Stimulated activated CD4-positive, alpha-beta T cell treated with anti-CD3 and anti-CD28 coated beads, Interleukin-15, amount 100 ng/mL, for 1 hour (primary cell): ENCODE results near the gene SCGN.

Experiments used
- DNase-seq, 2 donors: peaks; one replicate each; pipeline ENCODE4 v3.0.0-alpha.2; 2020; ENCODE audit warnings: low read depth in 1 of 2, low spot score in 1 of 2

Gene SCGN

DNA sequence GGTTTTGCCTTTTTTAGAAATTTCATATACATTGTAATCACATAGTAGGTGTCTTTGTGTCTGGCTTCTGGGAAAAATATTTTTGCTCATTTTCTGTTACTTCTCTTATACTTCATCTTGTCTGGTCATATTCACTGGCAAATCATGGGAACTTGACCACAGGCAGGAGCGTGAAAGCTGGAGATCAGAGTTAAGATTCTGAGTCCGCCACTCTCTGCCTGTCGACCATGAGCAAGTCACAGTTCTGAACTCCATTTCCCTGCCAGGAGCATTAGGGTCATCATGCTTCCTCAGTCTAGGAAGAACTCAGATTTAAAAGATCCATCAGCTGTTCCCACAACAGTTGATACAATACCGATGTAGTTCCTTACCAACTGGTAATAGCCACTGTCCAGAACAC is 12.4 kb upstream of the SCGN start:
- no peak for DNase-seq

DNA sequence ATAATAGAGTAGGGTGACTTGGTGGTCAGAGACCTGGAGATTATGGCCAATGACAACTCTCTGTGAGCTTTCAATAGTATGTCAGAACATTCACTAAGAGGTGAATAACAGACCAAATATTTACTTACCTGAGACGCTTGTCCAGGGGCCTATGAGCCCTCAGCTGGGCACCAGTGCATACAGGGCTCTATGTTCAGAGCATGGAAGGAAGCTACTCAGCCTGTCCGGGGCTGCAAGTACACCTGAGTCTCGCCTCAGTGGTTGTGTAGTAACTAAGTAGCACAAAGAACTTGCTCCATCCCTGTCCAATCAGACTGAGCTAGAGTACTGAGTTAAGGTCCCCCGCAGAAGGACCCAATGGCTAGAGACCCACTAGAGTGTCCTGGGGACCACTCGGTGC is 11.6 kb upstream of the SCGN start:
- no peak for DNase-seq

DNA sequence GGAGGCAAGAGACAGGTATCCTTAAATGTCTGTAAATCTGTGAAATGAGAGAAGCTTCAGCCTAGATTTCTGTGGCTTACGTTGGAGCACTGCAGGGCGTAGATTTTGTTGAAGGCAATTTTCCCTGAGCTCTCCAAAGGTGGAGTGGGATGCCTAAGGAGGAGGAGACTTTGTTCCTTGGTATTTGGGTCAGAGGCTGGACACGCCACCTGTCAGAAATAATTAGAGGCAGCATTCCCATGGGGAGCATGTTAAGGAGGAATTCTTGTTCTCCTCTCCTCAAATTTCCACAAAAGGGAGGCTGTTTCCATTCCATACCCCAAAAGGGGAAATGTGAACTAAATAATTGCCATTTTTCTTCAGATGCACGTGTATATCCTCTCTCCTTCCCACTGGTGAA is 11.1 kb upstream of the SCGN start:
- DNase-seq, result no peak

DNA sequence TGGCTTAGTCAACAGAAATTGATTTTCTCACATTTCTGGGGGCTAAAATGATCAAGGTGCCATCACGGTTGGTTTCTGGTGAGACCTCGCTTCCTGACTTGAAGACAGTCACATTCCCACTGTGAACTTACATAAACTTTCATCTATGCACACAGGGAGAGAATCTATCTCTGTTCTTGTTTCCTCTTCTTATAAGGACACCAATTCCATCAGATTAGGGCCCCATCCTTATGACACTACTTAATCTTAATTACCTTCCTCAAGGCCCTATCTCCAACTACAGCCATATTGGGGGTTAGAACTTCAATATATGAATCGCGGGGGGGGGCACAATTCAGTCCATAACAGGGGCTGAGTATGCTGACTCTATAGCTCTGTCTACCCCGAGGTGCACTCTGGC is 10.6 kb upstream of the SCGN start:
- DNase-seq, result no peak

DNA sequence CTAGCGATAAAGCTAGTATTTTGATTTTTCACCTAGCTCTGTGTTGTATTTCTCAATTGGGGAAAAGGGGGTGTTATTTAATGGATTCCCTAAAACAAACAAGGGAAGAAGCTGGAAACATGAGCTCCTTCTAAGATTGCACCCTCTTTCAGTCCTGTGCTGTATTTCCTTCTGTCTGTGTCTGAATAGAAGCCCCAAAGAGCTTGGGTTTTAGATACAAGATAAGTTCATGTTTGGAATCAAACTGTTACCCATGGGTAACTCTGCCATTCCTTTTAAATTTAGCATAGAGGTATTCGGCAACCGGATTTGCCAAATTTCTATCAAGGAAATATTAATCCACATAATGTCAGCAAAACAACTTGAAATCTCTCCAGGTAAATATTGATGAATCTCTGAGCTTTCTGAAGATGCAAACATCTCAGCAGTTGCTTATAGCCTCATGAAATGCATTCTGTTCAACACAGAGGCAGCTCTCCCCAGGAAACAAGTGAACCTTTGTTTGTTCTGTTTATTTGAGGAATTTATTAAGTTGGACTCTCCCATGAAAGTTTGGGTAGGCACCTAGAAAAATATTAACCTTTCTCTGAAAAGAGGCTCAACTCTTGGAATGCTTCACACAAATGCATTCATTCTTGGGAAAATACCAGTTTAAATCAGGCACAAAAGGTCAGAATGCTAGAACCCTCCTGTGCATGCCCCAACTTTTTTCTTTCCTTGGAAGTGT is 9.9 kb upstream of the SCGN start:
- no peak for DNase-seq

DNA sequence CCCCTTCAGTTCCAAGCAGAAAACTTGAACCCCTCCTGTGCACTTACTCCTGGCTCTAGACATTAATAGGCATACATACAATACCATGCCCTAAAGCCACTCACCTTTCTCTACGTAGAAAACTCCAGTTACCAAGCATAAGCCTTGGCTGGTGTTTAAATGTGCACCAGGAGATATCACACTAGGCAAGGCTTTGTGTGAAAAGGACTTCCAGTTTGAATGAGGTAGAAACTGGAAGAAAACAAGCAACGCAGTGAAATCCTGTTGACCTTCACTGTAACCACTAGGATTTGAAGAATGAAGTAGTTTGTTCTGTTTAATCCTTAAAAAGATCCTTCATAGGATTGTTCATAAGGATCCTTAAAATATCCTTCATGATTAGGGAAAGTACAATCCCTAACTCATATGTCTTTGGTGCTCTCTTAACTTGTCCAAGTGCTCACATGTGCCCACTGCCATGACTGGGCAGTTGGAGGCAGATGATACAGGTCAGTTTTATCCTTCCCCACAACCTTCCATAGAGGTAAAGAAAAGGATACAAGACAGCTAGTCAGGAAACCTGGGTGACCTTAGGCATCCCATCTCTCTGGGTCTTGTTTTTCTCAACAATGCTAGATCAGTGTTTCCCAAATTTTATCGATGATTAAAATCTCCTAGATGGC is 9.2 kb upstream of the SCGN start:
- DNase-seq, result no peak

DNA sequence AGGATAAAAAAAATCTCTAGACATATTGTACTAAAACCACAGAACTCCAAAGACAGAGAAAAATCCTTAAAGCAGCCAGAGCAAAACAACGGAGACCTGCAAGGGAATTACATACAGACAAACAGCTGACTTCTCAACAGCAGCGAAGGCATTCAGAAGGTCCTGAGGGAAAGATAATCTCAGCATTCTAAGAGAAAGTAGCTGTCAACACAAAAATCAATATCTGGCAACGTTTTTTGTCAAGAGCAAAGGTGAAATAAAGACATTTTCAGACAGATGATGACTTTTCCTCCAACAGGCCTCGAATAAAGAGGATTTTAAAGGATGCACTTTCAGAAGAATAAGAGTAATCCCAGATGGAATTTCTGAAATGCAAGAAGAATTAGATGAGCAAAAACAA is 6.1 kb upstream of the SCGN start:
- no peak for DNase-seq

DNA sequence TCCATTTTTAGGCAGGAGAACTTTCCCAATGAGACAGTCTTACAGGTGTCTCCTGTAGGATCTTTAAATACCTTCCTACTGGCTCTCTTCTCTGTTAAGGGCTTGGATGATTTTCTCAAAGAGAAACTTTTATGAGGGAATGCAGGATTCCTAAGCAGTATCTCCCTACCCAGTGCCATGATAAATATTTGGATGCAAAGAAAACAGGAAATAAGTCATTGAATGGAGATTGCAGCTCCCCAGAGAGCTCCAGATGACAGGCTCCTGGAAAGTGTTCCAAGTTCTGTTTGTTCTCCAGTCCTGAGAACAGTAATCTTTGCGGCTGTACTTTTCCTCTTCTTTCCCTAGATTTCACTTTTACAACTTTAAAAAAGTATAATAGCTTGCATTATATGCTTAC is 2.4 kb upstream of the SCGN start:
- DNase-seq, result no peak

DNA sequence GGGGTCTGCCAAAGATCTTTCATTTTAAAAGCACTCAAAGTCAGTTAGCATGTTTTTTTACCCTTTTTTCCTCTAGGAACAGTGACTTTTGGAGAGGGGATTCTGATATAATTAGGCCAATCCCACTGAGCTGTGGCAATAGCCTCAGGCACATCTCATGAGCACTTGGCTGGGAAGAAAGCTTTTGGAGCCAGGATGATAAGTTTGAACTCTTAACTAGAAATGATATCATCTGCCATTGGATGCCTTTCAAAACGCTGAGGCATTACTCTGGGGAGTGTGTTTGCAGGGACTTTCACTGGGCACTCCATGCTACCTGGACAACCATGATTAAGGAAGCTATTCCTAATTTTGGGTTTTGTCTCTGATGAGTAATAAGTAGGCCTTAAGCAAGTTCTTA is 3.7 kb downstream of the SCGN start:
- no peak for DNase-seq

DNA sequence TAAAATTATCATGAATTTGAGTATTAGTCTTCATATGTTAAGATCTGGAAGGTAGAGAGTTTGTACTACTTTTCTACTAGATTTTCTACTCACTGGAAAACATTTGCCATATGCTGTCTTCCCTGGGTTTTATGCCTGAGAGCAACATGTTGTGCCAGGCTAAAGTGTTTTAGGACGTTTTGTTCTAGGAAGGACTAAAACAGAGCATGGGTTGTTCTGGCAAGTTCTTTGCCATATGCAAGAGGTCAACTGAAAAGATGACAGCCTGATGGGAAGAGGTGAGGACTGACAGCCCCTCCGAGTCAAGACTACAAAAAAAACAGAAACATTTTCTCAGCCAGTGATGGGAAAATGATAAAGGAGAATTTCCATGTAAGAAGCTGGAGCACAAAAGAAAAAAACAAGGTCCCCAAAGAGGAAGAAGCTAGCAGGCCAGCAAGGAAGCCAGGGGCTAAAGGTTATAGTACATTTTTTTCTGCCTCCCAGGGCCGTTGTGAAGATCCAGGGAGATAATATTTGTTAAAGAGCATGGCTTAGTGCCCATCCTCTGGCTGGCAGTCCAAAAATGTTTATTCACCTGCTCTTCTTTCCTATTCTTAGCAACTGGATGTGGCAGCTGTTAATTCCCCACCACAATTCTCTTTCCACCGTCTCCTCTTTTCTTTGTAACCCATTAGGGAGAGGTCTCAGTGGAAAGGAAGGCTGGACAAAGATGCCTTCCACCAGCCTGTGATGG is 7.8 kb downstream of the SCGN start:
- DNase-seq, result no peak

DNA sequence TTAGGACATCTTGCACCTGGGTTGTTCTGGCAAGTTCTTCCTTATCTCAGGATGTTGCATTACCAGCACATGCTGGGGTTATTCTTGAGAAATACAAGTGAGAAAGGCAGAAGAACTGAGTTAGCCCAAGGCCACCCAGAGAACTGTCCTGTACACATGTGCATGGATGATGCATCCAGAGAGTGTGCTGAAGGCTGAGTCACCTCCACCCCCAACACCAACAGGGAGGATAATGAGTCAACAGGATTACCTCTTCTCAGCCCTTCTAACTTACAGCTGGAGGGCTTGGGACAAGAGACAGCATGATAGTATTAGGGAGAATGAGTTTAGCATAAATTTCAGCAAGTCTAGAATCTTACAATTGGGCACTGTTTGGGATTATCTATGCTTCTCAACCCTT is 8.5 kb downstream of the SCGN start:
- no peak for DNase-seq

DNA sequence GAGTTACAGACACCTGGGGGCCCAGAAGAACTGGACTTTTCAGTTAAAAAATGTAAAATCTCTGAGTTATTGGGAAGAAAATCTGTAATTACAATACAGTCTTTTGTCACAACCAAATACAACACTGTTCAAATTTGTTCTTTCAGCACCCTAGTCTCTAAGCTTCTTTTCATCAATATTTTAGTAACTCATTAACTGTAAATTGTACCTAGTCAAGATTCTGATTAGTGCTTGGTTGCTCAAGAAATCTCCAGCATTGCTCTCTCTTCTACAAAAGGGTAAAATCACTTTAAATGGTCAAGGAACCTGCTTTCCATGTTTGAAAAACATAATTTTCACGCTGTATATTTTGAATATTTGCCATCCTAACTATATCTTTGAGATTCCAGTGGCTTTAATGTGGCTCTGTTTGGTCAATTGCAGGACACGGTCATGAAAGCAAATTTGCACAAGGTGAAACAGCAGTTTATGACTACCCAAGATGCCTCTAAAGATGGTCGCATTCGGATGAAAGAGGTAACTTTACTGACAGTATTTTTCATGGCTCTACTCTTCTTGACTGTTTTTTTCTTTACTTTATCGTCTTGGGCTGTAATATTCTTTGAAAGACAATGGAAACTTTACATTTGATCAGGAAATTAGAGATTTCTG is 9.2 kb downstream of the SCGN start:
- no peak for DNase-seq

DNA sequence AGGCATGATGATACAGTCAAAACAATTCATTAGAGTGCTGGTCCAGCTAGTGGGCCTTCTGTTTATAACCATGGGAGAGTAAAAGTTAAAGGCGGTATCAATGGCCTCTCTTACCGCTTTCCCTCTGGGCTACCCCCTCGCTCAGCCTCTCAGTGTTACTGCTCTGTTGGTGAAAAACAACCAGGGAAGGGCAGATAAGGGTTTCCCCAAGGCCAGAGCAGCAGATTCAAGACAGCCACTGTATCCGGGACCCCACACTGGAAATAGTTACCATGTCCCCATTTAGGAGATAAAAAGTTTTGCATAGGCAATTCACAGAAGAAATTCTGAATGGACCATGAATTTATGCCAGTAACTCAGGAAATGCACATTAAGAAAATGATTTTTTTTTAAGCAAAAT is 13.4 kb downstream of the SCGN start:
- DNase-seq, result no peak

DNA sequence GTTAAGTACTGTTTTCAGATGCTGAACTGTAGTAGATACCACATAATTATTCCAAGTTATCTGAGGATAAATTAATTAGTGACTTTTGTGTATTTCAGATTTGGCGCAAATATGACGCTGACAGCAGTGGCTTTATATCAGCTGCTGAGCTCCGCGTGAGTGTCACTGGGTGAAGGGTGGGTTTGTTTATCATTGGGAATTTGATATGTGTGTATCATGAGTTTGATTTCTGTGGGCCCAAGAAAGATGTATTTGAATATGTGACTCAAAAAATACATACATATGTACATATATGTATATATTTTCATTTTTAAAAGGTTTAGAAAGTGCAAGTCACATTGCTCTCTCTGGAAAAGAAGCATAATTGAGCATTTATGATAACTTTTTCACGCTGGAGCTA is 17.4 kb downstream of the SCGN start:
- no peak for DNase-seq

DNA sequence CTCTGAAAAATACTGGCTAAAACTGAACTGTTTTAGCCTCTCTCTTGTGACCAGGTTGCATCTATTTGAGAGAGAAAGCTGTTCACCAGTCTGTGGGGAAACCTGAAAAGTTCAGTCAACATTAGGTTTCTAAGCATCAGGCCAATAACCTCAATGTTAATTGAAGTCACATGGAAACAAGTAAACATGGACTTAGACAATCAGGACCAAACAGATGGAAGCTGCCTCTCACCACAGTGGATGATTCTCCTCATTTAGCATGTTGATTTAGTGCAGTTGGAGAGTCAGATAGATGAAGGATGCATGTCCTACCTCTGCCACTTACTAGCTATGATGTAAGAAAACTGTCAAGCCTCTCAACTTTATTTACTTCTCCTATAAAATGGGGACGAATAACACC is 18.2 kb downstream of the SCGN start:
- DNase-seq, result no peak

DNA sequence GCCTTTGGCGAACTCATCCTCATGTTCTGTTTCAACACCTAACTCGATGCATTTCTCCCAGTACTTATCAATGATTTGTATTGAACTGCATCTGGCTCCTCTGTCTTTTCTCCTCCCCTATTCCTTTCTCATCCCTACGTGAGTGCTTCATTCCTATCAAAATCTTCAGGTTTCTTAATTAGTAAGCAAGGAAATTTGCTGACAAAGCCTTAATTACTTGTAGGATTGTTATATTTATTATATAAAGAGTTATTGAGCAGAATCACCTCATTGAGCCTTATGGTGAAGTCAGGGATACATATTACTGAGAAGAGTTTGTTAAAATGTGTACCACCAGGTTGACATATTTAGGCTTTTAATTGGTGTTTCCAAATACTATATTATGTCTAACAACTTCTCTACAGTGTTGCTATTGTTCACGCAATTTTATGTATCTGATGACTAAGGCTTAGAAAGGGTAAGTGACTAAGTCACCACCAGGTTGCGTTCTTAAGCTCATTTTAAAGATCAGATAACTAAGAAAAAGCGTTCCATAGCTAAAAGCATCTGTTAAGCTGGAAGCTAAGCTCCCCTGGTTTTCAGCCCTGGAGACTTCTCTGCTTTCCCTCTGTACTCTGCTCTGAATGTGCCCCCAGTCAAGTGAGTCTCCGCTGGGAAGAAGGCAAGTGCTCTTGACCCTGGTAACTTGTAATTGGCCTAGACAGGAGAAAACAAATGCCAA is 18.9 kb downstream of the SCGN start:
- no peak for DNase-seq

DNA sequence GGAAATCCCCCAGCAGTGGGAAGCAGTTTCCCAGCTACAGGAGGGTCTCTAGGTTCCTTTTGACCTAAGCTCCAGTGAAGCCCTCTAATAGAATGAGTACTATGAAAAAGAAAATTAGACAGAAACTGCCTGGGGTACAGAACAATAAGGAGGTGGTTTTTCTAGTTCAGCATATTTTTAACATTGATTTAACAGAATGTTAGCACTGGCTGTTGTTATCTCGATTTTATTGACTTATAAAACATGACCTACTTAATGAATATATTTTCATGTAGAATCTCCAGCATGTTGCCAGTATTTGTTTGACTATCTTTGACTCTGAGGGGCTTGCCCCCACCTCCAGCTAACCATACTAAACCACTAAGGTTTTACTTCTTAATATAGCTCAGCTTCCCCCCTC is 19.6 kb downstream of the SCGN start:
- no peak for DNase-seq

DNA sequence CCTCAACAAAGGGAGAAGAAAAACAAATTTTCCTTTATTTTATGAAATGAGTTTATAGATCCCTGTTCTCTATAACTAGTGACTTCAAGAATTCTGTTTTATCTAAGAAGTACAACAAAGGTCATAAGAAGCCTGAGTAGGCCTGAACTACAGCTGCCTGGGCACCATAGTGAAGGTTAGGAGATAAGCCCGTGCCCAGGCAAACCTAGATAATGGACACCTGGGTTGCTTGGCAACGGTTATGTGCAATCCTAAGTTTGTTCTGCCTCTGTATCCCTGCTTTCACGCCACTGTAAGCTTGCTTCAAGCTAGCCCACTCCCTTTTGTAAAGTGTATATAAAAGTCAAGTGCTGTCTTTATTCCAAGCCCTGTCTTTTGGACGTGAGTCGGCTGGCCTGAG is 23.2 kb downstream of the SCGN start:
- DNase-seq, result no peak

DNA sequence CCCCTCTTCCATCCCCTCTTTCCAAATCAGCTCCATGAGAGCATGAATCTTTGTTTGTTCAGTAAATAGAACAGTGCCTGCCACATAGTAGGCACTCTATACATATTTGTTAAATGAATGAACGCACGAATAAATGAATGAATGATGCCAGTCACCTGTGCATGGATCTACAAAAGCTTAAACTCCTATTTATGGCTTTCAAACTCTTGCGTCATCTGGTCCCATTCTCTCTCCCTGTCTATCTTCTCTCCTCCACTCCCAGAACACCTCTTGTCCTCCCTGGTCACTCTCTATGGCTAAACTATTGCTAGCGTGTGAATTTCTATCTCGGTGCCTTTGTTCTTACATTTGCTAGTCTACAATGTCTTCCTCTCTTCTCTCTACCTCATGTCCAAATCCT is 24.8 kb downstream of the SCGN start:
- DNase-seq, result no peak

DNA sequence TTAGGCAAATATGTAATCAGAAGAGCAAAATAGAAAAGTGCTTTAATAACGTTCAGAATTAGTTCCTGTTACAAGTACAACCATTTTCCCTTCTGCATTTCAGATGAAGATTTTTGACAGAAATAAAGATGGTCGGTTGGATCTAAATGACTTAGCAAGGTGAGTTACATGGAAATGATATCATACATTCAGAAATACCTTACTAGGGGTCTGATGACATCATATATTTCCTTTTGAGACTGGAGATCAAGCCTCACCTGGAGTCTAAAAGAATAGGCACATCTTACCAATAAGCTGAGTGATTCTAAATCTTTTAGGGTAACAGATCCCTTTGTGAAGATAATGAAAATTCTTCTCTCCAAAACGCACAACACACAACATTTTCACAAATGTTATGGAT is 29.8 kb downstream of the SCGN start:
- DNase-seq, result no peak

DNA sequence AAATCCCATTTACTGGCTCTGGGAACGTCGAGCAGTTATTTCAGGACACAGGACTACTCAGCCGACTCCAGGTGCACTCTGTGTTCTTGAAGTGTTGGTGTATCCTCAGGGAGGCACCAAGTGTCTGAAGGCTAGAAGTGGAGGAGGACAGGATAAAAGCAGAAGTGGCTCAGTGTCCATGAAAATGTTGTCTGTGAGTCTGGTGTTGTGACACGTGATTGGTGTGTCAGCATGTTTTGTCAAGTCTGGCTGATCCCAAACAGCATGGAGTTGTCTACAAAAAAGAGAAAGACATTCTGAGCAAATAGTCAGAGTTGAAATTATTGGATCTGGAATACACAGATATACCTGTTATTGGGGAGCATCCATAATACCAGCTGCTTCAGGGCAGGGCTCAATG is 30.3 kb downstream of the SCGN start:
- no peak for DNase-seq
